NOMO-1 treated with DMSO at 0.1 percent for 48 hours (cell line): ENCODE results near the gene P2RY2.
A peak's percentile ranks its signal among the peaks of the same experiment; 100 is the strongest.
"Not testable (repeated sequence)": the region's sequence is repeated elsewhere in the genome, so short reads cannot be mapped to it uniquely, and the experiment has no call there.

Experiments
- DNase-seq: peaks from one replicate; lab custom pipeline; 2025; ENCODE audit not compliant: unreplicated experiment; lab: John Stamatoyannopoulos, UW

The P2RY2 gene

DNA sequence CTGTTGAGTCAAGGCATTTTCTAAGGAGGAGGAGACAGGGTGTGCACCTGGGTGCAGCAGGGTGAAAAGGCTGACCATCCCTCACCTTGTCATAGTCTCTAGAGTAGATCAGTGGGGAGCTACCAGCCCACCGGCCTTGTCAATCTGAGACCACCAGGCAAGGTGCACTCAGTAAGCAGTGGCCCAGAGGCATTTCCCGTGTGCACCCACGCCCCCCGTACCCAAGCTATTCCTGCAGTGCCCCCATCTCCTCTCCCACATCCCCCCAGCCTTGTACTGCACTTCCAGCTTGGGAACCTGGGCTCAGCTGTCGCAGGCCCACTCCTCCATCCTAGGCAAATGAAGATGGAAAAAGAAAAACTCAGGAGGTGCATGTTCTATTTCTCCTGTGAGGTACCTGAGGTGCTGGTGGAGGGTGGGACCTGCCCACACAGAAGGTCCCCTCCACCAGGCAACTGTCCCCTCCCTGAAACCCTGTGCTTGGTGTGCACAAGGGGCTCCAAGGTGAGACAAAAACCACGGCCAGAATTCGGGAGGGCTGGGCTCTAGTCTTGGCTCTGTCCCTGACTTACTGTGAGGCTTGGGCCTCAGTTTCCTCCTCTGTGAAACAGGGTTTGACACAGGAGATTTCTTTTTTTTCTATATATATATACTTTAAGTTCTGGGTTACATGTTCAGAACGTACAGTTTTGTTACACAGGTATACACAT lies 8.4 kb downstream of the P2RY2 start:
- no peak for DNase-seq

DNA sequence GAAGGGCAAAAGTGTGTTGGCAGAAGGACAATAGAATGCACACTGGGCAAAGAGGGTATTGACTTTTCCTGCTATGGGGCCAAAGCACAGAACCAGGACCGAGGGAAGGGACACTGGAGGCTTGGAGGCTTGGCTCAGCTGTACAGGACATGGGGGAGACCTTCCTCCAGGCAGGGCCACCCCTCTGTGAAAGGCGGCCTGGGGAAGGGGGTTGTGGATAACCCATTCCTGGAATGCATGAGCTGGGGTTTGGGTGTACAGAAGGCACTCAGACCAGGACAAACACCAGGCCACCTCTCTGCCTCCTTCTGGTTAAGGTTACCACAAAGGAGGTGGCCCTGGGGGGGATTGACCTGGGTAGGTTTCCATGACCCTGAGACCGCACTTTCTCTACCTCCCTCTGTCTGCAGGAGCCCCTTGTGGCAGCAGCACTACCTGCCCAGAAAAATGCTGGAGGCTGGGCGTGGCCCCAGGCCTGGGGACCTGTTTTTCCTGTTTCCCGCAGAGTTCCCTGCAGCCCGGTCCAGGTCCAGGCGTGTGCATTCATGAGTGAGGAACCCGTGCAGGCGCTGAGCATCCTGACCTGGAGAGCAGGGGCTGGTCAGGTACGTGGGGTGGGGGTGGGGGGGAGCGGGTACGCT lies 9.6 kb downstream of the P2RY2 start:
- no peak for DNase-seq

DNA sequence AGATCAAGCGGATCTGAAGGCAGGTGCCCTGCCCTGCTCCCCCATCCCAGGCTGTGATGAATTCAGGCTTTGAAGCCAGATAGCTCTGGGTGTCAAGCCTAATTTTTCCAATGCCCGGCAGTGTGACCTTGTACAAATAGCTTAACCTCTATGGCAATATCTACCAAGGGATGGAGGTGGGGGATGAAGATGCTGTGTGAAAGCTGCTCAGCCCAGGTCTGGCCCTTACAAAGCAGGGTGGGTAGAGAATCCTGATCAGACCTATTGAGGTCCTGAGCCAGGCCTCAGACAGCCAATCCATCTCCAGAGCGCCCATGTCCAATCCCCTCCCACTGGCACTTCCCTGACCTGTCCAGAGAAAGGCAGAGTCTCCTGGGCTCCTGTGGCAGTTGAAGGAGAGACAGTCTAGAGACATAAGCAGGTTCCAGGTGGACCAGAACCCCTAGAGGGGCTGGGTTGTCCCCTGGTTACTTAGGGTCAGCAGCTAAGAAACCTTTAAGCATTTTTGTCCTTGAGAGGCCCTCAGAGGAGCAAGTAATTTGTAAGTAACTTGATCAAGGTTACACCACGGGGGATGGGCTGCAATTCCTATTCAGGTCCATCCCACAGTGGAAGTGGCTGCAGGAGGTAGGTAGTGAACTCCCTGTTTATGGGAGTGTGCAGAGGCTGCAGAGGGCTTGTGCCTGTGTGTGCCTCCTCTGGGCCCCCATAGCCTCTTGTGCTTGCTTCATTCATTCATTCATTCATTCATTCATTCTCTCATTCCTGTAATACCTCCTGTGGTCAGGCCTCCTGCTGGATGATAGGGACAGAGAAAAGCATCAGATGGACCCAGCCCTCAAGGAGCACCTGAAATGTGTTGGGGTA lies 10.4 kb downstream of the P2RY2 start:
- no peak for DNase-seq

DNA sequence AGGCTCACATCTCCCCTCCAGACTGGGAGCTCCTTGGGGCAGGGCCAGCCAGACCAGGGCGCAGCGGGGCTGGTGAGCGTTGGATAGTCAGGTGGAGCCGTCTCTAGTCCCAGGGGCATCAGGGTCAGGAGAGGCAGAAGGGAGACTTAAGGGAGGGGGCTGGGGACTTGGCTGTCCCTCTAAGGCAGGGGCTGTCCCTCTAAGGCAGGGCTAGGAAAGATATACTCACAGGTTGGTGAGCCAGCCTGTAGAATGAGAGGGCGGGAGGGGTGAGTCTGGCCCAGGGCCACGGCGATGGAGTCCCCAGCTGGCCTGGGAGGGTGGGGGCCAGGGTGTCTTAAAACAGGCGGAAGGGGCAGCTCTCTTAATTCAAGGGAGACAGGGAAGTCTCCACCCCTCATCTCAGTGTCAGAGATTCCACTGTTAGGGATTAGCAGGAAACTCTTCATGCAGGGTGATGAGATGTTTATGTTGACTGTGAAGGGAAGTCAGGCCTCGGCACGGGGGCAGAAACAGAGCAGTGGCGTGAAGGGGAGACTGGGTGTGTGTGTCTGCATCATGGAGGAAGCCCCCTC lies 11.3 kb downstream of the P2RY2 start:
- no peak for DNase-seq

DNA sequence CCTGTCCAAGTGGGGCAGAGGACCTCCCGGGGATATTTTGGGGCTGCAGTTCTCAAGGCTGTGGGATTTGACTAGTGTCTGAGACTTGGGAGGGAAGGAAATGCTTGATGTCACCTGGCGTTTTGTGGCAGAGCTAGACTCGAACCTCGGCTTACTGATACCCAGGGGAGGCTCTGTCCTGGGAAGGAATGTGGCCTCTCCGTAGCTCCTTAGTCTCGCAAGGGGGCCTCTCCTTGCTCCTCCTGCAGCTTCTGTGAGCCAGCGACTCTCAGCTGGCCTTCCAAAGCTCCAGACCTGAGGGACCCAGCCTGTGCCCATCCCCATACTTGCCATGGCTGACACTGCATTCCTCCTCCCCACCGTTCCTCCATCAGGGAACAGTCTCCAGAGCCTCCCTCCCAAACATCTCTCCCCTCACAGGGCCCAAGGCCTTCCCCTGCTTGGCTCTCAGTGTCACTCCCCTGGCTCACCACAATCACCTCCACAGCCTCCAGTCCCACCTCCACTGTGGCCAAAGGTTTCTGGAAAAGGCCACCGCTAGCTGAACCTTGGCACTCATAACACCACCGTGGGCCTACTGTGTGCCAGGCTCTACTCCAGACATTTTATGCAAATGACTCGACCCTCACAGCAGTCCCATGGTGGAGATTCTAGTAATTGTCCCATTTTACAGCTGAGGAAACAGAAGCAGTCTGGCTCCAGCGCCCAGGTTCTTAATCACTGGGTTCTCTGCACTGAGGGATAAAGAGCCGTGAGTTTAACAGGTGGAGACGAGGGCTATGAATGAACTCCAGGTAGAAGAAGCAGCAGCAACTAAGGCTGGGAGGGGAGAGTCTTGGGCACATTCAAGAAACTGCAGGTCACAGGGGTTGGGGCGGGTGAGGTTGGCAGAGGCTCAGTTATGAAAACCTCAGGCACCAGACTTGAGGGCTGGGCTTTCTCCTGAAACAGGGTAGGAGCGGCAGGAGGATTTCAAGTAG lies 12.1 kb downstream of the P2RY2 start:
- DNase-seq = no peak

DNA sequence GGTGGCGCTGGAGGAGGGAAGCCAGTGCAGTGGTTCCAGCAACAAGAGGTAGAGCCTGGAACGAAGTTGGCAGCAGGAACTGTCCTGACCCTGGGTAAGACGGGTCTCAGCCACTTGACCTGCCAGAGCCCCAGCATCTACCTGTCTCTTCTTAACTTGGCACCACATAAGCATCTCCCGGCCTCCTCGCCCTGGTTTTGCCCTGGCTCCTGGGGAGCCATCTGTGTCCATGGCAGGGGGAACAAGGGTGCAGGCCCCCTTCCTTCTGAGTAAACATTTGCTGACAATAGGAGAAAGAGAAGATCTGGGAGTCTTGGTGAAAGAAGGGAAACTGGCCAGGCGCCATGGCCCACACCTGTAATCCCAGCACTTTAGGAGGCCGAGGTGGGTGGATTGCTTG lies 12.8 kb downstream of the P2RY2 start:
- no peak for DNase-seq

DNA sequence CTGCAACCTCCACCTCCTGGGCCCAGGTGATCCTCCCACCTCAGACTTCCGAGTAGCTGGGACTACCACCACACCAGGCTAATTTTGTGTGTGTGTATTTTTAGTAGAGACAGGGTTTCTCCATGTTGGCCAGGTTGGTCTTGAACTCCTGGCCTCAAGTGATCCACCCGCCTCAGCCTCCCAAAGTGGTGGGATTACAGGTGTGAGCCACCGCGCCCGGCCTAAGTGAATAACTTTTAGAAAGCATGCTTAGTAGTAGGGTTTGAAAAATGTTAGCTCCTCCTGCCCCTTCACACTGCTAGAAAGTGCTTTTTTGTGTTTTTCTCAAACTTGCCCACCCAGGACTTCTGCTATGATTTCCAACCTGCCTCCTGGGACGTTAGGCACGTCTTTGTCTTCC lies 14.4 kb downstream of the P2RY2 start:
- not testable (repeated sequence) for DNase-seq

DNA sequence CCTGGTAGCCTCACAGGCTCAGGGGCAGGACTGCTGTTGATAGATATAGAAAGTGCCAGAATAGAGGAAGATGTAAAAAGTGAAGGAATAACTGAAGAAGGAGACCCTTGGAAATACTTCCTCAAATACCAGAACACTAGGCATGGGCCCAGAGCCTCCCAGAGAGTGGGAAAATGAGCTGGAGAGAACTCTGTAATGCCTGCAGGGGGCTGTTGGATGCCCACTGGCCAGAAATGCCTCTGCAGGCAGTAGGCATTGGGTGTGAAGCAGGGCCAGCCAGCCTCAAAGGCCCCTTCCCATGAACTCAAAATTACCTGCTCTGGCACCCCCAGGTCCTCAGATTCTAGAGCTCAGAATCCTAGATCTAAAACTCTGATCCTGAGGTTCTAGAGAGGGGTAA lies 15.1 kb downstream of the P2RY2 start:
- no peak for DNase-seq

DNA sequence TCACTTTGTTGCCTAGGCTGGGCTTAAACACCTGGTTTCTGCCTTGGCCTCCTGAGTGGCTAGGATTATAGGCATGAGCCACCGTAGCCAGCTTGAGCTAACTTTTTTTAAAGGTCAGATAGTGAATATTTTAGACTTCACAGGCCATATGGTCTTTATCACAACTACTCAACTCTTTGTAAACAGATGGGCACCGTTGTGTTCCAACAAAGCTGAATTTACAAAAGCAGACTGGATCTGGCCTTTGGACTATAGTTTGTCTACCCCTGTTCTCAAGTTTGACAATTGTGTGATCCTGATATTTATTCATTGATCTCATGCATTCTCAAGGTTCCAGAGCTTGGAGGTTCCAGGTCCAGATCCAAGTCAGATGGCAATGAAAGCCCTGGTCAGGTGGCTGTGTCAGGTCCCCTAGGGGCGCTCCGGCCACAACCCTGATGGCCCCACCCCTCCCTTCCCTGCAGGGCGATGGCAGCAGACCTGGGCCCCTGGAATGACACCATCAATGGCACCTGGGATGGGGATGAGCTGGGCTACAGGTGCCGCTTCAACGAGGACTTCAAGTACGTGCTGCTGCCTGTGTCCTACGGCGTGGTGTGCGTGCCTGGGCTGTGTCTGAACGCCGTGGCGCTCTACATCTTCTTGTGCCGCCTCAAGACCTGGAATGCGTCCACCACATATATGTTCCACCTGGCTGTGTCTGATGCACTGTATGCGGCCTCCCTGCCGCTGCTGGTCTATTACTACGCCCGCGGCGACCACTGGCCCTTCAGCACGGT lies 15.8 kb downstream of the P2RY2 start:
- DNase-seq = no peak

DNA sequence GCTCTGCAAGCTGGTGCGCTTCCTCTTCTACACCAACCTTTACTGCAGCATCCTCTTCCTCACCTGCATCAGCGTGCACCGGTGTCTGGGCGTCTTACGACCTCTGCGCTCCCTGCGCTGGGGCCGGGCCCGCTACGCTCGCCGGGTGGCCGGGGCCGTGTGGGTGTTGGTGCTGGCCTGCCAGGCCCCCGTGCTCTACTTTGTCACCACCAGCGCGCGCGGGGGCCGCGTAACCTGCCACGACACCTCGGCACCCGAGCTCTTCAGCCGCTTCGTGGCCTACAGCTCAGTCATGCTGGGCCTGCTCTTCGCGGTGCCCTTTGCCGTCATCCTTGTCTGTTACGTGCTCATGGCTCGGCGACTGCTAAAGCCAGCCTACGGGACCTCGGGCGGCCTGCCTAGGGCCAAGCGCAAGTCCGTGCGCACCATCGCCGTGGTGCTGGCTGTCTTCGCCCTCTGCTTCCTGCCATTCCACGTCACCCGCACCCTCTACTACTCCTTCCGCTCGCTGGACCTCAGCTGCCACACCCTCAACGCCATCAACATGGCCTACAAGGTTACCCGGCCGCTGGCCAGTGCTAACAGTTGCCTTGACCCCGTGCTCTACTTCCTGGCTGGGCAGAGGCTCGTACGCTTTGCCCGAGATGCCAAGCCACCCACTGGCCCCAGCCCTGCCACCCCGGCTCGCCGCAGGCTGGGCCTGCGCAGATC lies 16.5 kb downstream of the P2RY2 start:
- no peak for DNase-seq

DNA sequence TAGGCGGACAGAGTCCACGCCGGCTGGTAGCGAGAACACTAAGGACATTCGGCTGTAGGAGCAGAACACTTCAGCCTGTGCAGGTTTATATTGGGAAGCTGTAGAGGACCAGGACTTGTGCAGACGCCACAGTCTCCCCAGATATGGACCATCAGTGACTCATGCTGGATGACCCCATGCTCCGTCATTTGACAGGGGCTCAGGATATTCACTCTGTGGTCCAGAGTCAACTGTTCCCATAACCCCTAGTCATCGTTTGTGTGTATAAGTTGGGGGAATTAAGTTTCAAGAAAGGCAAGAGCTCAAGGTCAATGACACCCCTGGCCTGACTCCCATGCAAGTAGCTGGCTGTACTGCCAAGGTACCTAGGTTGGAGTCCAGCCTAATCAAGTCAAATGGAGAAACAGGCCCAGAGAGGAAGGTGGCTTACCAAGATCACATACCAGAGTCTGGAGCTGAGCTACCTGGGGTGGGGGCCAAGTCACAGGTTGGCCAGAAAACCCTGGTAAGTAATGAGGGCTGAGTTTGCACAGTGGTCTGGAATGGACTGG lies 17.2 kb downstream of the P2RY2 start:
- DNase-seq = no peak

DNA sequence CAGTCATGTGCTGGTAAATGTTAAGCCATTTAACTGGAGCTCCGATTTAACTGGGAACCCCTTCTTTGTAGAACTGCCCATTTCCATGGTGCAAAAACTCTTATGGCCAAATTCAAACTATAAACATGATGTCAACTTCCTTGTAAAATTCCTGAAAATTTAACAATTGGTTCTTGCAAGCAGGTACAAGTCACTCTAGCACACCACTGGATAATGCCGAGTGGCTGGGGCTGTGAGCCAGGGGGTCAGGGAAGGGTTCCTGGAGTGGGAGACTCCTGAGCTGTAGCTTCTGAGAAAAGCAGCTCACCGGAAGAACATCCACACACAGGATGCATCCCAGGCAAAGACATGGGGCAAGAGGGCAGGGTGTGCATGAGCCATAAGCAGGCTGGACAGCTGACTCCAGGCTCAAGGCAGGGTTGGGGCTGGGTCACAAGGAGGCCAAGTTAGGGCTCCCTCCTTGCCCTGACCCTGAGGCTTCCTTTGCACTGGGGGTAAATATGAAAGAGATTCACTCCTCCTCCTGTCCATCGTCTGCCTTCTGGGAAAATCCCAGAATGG lies 18.2 kb downstream of the P2RY2 start:
- DNase-seq = no peak

DNA sequence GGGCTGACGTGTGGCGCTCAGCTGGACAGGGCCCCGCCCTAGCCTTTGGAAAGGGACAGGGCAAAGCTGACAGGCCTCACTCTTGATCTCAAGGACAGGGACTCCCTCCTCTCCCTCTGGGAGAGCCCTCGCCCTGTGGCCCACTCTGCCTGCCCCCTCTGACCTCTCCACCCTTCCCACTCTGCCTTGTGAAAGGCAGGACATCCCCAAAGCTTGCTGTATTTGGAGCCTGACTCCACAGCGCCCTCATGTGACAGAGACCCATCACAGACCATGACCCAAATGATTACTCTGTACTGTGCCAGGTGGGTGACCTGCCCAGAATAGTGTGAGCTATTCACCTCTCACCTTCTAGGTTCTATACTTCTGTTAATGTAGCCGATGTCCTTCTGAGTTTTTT lies 18.8 kb downstream of the P2RY2 start:
- DNase-seq = peak; percentile 49

DNA sequence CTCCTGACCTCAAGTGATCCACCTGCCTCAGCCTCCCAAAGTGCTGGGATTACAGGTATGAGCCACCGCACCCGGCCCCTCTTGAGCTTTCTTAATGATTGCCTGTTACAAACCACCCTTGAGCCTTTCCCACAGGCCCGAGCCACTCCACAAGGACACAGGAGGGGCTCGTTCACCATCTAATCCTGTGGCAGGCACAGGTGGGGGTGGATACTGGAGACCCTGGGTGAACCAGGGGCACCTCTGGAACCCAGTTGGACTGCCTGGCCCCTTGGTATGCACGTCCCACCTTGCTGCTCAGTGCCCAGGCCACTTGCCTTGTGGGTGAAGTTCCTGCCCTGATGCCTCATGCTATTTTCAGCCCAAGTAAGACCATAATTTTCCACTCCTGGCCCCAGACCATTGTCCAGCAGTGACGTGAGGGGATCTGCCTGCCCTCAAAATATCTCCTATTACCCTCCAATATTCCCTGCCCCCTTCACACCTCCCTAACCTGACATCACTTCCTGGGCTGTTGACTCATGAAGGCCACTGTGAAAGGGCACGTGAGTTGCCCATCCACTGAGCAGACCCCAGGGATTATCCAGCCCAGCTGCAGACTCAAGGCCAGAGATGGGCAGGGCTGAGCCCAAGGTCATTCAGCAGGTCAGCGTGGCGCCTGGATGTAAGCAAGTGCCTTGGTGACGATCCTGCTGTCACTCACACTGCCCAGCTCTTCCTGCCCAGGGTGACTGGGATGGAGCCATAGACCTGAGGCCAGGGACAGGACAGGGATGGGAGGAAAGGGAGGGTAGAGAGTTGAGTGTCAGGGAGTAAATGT lies 19.6 kb downstream of the P2RY2 start:
- DNase-seq = no peak

DNA sequence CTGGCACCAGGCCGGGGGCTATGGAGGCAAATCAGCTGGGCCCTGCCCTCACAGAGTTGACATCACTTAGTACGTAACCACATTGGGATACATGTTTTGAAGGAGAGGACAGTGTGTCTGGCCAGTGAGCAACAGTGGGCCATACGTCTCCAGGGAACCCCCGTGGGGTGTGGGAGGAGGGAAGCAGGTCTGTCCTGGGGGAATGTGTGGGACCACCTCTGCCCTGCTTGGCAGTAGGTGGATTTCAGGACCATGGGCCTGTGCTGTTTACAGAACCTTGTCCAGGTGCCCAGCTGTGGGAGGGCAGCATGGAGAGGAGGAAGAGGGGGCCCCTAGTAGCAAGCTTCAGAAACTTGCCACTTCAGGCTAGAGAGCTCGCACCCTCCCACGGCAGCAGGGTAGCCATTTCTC lies 21.0 kb downstream of the P2RY2 start:
- DNase-seq = no peak

DNA sequence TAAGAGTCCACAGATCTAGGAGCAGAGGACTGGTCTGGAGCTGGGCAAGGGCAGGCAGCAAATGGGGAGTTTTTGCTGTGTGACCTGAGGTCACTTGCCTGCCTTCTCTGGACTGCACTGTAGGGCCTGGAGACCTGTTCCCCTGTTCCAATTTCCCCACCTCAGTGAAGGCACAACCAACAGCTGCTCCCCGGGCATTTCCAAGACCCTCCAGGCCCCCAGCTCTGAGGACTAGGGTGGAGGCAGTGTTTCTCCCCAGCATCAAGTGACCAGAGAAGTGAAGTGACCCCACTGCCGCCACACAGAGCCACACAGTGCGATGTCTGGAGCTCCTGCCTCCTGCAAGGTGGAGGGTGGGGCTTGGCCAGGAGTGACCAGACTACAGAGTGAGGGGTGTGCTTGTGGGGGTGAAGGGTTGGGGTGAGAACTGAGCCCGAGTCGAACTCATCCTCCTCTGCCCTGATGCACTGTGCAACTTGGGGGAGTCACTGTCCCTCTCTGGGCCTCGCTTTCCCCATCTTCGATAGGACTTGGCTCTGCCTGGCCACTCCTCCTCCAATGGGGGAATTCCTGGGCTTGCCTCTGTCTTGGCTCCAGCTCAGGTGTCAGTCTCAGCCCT lies 21.6 kb downstream of the P2RY2 start:
- DNase-seq = no peak

DNA sequence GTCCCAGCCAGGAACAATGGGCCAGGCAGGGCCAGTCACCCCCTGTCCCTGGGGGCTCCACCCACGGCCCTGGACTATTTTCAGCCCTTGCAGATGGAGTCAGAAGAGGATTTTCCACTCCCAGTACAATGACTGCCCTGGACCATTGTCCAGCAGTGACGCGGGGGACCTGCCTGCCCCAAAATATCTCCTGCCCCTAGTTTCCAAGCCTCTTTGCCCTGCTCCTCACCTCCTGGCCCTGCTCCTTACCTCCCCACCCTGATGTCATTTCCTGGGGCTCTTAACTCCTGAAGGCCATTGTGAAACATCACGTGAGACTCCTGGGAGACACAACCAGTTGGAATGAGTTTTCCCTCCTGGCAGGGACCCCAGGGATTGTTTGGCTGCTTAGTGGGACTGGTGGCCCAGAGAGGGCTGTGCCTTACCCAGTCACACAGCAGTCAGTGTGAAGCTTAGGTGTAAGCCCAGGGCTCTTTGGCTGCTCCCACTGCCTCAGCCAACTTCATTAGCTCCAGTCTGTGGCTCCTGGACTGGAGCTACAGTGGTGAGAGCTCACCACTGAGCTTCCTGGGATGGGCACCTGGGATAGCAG lies 22.2 kb downstream of the P2RY2 start:
- no peak for DNase-seq
